SK-N-MC (cell line): ENCODE results near the gene CDH4.

ENCODE experiments used
- EZH2 ChIP-seq: fragments of 200-600 bp; sonication (generic); IDR thresholded peaks from one replicate; pipeline ENCODE4 v1.6.1; 2017; ENCODE audit warnings: antibody characterized with exemption
- FOXP2 ChIP-seq: optimal IDR thresholded peaks from 2 replicates; pipeline ENCODE3; 2011; ENCODE audit warnings: mild to moderate bottlenecking, moderate library complexity; ENCODE audit not compliant: insufficient read depth; ENCODE audit errors: extremely low read length, control extremely low read depth
- POLR2AphosphoS5 ChIP-seq: IDR thresholded peaks from 2 replicates; pipeline ENCODE4 v1.6.1; 2012; ENCODE audit warnings: mild to moderate bottlenecking, low read depth, low read length, borderline replicate concordance

- TF ChIP-seq POLR2AphosphoS5 (no peak), EZH2 (no peak), FOXP2 (no peak)
Observed at GRCh38 chr20:61371501-61372136, 119.6 kb downstream of the CDH4 start.
